IPS-18c (cell line): ENCODE data around the gene SBNO2.
"Not testable (repeated sequence)": the region's sequence is repeated elsewhere in the genome, so short reads cannot be mapped to it uniquely, and the experiment has no call there.

Experiments used
- H3K4me3 ChIP-seq: 2 replicates; pipeline ENCODE4 v1.7.0; 2013; ENCODE audit warnings: low read depth, mild to moderate bottlenecking, low read length, moderate library complexity; ENCODE audit not compliant: insufficient read depth
- H3K9me3 ChIP-seq: one replicate; pipeline ENCODE4 v1.6.1; 2013; ENCODE audit warnings: mild to moderate bottlenecking, low read length, moderate library complexity; ENCODE audit not compliant: control insufficient read depth, insufficient read depth

Gene SBNO2

DNA sequence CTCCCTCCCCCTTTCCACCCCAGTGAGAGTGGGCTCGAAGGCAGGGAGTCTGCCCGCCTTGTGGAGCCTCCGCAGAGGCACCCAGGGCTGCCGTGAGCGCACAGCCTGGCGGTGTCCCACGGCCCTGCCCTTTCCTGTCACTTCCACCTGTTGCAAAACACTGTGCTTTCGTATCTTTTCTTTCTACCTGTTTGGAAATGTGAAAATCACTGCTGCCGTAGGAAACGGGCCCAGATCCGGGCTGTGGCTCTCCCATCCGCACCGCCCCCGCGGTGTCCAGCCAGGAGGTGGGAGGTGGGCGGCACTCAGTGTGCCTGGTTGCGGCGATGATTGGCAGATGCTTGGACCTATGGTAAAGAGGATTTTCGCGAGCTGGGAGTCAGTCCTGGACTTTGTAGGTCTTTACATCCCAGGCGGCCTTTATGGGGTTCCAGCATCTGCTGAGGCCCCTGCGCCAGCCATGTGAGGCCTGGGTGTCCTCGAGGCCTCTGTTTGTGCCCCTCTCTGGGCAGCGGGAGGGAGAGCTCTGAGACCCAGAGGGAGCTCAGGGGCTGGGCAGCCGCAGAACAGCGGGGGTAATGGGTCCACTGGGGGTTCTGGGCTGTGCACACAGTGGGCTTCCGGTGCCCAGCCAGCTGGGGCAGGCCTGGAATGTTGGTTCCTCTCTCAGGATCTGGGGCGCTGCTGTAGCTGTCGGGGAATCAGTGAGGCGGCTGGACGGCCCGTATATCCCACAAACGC lies 37.6 kb upstream of the SBNO2 start:
- H3K9me3 ChIP-seq = no peaks in the 10 kb centered on the region
- no peak overlapping the region for H3K4me3 ChIP-seq

DNA sequence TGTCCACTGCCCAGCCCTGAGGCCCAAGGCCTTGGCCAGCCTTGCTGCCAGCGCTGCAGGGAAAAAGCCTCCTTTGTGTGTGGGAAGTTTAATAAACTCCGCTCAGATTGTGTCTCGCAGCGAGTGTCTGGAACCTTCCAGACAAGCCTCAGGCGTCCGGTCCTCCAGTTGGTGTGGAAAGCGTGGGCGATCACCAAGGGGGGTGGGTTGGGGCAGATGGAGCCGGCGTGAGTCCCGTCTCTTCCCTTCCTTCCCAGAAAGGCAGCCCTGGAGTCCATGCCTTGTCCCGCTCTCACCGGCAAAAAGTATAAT lies 36.1 kb upstream of the SBNO2 start:
- no peak overlapping the region; the same call in 1 of the 2 replicates for H3K4me3 ChIP-seq

GRCh38 chr19:1208830-1209229 lies 34.8 kb upstream of the SBNO2 start:
- not testable (repeated sequence) for H3K4me3 ChIP-seq, H3K9me3 ChIP-seq

More for the DNA sequence above, 36.1 kb upstream of the SBNO2 start:
- H3K9me3 ChIP-seq = no peaks in the 10 kb centered on the region

DNA sequence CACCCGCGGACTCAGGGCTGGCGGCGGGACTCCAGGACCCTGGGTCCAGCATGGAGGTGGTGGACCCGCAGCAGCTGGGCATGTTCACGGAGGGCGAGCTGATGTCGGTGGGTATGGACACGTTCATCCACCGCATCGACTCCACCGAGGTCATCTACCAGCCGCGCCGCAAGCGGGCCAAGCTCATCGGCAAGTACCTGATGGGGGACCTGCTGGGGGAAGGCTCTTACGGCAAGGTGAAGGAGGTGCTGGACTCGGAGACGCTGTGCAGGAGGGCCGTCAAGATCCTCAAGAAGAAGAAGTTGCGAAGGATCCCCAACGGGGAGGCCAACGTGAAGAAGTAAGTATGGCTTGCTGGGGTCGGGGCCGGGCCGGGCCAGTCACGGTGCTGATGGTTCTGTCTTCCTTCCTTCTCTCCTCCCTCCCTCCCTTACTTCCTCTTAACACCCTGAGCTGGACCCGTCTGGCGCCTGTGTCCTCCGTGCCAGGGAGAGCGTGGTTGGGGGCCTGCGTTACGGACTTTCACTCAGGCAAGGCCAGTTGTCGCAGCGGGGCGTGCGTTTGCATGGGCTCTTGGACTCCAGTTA lies 32.9 kb upstream of the SBNO2 start:
- peak overlapping the region; percentile 66 for H3K4me3 ChIP-seq

GRCh38 chr19:1206150-1206863 lies 32.2 kb upstream of the SBNO2 start:
- Histone ChIP-seq H3K4me3 (peak overlapping the region; percentile 66), H3K9me3 (no peaks in the 10 kb centered on the region)

More for the DNA sequence above, 32.9 kb upstream of the SBNO2 start:
- no peaks in the 10 kb centered on the region for H3K9me3 ChIP-seq

DNA sequence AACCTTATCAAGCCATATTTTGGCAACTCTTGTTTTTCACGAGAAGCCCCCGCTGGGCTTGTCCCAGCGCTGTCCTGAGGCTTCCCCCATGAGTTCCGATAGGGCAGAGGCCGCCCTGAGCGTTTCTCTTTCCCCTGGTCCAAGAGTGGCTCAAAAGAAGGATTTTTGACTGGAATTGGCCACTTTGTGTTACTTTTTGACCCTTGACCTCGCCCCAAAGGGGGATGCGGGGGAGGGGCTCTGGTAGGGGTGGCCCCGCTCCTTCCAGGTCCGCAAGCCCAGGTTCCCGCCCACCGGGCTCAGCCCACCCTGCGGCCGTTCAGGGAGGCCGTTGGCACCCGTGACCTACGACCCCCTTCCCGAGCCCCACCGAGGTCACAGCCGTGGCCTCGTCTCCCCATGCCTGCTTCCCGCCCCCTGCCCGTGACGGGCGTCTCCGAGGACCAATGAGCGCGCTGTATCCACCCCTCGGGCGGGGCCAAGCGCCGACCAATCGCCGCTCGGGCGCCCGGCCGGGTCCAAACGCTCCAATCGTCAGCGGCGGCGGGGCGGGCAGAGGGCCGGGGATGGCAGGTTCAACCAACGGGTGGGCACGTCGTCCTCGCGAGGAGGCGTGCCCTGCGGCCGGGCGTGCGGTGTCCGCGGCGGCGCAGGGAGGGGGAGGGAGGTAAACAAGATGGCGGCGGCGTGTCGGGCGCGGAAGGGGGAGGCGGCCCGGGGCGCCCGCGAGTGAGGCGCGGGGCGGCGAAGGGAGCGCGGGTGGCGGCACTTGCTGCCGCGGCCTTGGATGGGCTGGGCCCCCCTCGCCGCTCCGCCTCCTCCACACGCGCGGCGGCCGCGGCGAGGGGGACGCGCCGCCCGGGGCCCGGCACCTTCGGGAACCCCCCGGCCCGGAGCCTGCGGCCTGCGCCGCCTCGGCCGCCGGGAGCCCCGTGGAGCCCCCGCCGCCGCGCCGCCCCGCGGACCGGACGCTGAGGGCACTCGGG lies 31.3 kb upstream of the SBNO2 start, which contains the start of gene STK11:
Gene STK11 (plus strand): TSS at position 665 of the 986 bp plus-strand sequence. CDS start 1,136 bp downstream, outside the sequence.
- Histone ChIP-seq H3K9me3 (no peaks in the 10 kb centered on the region), H3K4me3 (peak within 1 kb of the TSS; percentile 66)

DNA sequence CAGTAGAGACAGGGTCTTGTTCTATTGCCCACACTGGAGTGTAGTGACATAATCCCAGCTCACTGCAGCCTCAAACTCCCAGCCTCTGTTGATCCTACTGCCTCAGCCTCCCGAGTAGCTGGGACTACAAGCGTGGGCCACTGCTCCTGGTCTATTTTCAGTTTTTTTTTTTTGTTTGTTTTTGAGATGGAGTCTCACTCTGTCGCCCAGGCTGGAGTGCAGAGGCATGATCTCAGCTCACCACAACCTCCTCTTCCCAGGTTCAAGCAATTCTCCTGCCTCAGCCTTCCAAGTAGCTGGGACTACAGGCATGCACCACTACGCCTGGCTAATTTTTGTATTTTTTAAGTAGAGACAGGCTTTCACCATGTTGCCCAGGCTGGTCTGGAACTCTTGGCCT lies 26.5 kb upstream of the SBNO2 start:
- H3K9me3 ChIP-seq, H3K4me3 ChIP-seq: not testable (repeated sequence)

- Histone ChIP-seq H3K9me3 (peaks cover 2% of the 10 kb centered on the region), H3K4me3 (no peak overlapping the region)
These were observed 25.5 kb upstream of the SBNO2 start for GRCh38 chr19:1199531-1199930.

GRCh38 chr19:1189419-1189818 lies 15.4 kb upstream of the SBNO2 start:
- no peaks in the 10 kb centered on the region for H3K9me3 ChIP-seq
- H3K4me3 ChIP-seq = no peak overlapping the region

DNA sequence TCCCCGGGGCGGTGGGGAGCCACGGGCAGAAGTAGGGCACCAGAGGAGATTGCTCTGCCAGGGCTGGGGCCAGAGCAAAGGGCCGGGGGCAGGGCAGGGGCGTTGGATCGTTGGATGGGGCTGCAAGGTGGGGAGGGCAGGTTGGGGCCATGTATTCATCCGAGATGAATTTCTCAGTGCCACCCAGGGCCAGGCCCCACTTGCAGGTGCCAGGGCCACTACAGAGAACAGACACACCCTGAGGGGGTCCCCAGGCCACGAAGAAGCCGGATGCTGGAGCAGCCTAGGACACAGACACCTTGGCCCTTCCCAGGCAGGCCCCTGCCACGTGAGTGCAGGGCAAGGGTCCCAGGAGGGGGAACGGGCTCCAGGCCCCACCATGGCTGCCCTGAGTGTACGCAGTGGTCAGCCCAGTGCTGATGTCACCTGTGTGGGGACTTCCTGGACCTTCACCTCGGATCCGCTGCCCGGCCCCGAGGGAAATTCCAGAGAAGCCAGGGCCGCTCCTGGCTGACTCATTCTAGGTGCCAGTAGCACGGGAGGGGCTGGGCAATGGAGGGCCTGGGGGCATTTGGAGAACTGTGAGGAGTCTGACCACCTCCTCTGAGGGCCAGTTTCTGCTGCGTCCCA lies 9.6 kb upstream of the SBNO2 start:
- no peaks in the 10 kb centered on the region for H3K9me3 ChIP-seq
- H3K4me3 ChIP-seq = no peak overlapping the region

- Histone ChIP-seq H3K9me3 (no peaks in the 10 kb centered on the region), H3K4me3 (no peak overlapping the region)
These were observed 8.7 kb upstream of the SBNO2 start for GRCh38 chr19:1182727-1183126.

- Histone ChIP-seq H3K9me3 (no peaks in the 10 kb centered on the region), H3K4me3 (no peak overlapping the region)
These were observed 8.0 kb upstream of the SBNO2 start for GRCh38 chr19:1182068-1182467.

DNA sequence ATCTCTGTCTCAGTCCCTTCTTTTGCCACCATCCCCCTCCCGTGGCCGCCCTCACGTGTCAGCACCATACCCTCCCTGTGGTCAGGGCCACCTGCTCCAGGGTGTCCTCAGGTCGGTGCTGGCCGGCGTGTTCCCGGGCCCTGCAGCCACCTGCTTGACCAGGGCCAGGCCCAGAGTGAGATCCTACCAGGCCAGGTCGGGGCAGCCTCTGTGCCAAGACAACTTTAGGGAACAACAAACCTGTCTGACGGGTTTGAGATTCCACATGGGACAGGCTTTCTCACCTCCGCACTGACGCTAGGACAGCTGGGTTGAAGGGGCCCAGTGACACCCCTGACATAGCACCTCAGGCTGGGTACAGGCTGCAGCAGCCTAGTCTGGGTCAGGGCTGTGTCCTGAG lies 7.5 kb upstream of the SBNO2 start:
- H3K4me3 ChIP-seq = no peak overlapping the region
- no peaks in the 10 kb centered on the region for H3K9me3 ChIP-seq

GRCh38 chr19:1177322-1178114 lies 3.5 kb upstream of the SBNO2 start:
- H3K4me3 ChIP-seq = no peak overlapping the region

DNA sequence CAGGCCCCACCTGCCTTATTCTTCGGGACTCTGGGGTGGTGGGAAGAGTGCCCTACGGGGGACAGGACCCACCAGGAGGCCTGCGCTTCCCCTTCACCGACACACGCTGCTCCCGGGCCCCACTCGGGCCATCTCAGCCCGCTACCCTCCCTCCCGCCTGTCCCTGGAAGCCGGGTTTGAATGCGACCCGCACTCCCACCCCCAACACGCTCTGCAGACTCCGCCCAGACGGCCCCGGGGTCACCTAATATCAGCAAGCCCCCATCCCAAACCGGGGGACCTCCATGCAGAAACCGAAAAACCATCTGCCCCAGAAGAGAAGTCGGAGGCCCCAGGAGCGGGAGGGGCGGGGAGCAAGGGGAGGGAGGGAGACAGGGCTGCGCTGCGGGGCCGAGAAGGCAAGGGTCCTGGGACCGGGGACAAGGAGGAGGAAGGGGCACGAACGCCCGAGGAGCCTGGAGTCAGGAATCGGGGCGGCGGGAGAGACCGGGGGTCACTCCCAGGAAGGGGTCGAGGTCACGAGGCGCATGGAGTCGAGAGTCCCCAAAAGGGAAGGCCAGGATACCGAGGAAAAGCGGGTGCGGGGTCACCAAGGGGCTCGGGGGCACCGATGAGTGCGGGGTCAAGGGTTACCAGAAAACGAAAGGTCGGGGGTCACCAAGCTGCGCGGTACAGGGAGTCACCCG lies 766 bp downstream of the SBNO2 start:
- H3K4me3 ChIP-seq = peak overlapping the region; percentile 89
- H3K9me3 ChIP-seq = no peaks in the 10 kb centered on the region

More at GRCh38 chr19:1177322-1178114, 3.5 kb upstream of the SBNO2 start:
- H3K9me3 ChIP-seq = no peaks in the 10 kb centered on the region
